Stimulated activated CD8-positive, alpha-beta memory T cell treated with anti-CD3 and anti-CD28 coated beads, Interleukin-15, amount 100 ng/mL, for 24 hours (primary cell): ENCODE results near the gene PDGFRA.
"Not testable (repeated sequence)": the region's sequence is repeated elsewhere in the genome, so short reads cannot be mapped to it uniquely, and the experiment has no call there.

Experiments
- DNase-seq: peaks from one replicate; pipeline ENCODE4 v3.0.0-alpha.2; 2020; ENCODE audit warnings: low read depth

Gene PDGFRA

DNA sequence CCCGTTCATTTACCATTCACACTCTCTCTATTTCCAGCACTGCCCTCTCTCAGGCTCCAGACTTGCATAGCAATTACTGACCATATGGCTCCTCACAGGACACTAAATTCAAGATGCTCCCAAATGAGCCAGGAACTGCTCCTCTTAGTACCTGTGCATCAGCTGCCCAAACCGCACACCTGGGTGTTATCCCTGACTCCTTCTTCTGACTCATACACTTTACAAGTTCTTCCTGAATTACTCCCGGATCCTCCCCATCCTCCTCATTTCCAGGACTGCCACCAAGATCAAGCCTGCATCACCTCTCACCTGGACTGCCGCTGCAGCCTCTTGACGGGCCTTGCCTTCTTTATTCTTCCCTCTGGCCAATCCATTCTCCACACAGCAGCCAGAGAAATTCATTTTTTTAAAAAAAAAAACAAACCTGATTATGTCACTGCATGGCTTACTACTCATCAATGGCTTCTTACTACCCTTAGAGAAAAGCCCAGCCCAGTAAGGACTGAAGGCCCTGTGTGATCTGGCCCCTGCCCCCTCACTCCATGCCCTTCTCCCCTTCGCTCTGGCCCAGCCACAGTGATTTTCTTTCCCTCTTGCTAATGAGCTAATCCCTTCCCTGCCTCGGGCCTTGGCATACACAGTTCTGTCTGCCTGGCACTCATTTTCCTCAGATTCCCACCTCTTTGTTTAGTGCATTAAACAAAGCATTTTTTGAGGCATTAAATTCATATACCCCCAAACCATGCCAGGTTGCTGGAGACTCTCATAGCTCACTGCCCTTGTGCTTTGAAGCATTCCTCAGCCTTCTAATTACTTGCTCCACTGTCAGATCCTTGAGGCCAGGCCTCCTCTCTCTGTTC, 92.0 kb downstream of the PDGFRA start:
- no peak for DNase-seq

DNA sequence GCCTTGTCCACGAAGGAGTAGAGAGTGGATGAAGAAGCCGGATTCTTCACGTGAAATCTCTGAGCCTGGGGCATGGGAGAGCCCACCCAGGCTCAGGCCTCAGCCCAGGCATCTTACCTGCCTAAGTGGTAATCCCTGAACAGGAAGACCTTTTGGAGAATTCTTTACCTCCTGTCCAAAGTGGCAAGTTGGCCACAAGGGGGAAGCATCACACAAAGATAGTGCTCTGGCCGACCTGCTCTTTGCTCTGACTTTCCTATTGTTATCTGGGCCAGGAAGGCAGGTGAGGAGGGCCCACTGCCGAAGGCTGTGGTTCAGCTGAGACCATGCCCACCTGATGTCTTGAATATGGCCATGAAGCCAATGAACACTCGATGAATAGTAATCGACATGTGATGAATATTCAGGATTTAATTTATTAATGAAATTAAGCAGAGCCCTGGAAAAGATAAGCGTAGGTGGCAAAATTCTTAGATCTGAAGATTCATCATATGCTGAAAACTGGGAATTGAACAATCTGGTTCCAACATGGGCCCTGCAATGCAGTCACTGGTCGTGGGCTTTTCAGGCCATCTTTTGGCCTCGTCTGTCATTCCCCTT, 93.8 kb downstream of the PDGFRA start:
- no peak for DNase-seq

DNA sequence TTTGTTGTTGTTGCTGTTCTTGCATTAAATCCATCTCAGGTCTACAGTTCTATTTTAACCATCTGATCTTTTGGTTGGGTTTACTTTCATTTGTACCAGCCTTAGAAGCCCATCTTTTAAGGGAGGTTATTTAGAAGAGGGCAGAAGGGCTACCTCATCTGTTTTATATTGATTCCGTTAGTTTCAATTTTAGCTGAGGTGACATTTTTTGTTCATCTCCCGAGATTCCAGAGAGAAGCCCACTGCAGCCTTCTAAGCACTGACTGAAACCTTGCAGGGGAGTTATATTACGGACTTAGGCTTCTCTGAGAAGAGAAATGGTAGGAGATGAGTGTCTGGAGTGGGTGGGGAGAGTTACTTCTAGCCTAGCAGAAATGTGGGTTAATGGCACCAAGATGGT, 101.8 kb downstream of the PDGFRA start:
- no peak for DNase-seq

DNA sequence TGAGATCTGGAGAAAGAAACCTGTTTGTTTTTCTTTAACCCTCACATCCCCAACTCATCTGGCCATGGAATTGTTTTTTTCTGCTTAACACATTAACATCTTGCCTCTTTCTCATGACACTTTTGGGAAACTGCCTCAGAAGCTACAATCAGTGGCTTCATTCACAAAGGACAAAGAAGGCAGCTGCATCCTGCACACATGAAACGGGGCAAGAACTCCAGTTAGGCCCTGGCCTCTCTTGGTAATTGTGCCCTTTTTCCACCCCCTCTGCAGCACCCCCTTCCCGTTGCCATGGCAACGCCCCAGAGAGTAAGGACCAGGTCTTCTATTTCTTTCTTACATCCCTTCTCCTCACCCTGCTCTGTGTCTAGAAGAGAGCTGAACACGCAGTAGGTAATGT, 103.4 kb downstream of the PDGFRA start:
- no peak for DNase-seq

DNA sequence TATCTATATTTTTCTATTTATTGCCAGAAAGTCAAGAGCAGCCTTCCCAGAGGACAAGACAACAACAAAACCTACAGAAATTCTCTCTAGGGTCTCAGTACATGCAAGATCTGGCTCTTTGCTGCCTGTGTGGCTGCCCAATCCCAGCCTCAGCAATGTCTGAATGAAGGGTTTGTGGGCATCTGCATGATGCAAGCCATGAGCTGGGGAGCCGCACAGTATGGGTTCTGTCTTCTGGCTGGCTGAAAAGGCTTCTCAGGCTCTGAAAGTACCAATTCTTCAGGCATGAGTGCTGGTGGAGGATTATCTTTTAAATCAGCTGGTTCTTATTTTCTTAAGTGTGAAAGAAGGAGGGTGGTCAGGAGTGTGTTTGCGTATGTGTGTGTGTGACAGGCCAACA, 104.6 kb downstream of the PDGFRA start:
- DNase-seq = no peak

DNA sequence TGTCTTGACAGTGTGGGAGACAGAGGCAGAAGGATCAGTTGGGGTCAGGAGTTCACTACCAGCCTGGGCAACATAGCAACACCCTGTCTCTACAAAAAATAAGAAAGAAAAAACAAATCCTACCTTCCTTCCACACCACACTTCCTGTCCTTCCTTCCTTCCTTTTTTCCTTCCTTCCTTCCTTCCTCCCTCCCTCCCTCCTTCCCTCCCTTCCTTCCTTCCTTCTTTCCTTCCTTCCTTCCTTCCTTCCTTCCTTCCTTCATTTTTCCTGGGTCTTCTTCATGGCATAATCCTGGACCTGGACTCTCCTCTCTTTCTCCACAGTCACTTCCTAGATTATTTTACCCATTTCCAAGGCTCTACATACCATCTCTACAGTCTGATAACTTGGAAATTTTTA, 105.7 kb downstream of the PDGFRA start:
- DNase-seq = not testable (repeated sequence)

DNA sequence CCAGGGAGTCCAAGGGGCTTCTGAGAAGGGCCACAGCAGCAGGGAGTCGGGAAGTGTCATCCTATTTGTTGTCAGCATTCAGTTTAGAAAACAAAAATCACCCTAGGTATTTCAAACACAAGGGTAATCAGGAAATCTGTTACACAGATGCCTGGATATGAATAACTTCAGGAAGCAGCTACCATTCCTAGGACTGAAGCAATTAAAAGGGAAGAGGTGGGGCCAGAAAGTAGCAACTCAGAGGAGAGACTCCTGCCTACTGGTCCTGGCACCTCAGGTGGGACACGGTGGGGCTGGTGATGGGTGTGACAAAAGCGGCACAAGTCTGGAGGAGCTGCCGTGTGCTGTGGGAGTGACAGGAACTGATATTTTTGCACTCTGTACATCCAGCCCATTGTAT, 107.9 kb downstream of the PDGFRA start:
- DNase-seq = no peak

DNA sequence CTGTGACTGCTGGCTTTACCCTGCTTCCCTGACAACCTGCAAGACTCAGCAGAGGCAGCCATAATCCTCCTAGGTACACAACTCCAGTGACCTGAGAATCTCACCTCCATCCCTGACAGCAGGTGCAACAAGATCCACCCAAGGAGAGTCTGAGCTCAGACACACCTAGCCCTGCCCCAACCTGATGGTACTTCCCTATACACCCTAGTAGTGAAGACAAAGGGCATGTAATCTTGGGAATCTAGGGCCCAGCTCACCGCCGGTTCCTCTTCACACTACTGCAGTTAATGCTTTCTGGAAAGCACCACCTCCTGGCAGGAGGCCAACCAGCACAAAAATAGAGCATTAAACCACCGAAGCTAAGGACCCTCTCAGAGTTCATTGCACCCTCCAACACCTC, 113.0 kb downstream of the PDGFRA start:
- not testable (repeated sequence) for DNase-seq
